H4 (cell line): ENCODE results near the gene RAB8B. TPM values are rescaled to one million over a fixed set of nuclear protein-coding genes. Genes with fewer than 3 reads are reported as not detected.

Experiments used
- DNase-seq: peaks from one replicate; pipeline ENCODE4 v3.0.0-alpha.2; 2015; ENCODE audit warnings: low spot score
- total RNA-seq: library from RNA; depleted of rRNA; stranded (reverse); fragments of >200 nt; shearing (Covaris generic); gene quantifications from 2 replicates; pipeline ENCODE4 v1.2.3, GENCODE V29; 2014; rRNA removed

RAB8B gene
- total RNA-seq, 1 experiment from 2014 or later = 21.4 TPM

DNA sequence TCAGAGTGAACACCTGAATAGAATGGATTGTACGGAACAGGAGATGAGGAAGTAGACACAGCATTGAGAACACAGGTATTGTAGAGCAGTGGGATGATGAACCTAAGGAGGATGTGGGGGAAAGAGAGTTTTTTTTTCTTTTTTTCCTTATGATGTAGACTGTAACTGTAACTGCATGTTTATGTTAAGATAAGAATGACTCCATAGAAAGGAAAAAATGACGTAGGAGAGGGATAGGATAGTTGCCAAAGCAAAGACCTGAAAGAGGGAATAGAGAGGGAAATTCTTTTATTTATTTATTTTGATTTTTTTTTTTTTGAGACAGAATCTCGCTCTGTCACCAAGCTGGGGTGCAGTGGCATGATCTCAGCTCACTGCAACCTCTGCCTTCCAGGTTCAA is 121.2 kb downstream of the RAB8B start:
- no peak for DNase-seq

DNA sequence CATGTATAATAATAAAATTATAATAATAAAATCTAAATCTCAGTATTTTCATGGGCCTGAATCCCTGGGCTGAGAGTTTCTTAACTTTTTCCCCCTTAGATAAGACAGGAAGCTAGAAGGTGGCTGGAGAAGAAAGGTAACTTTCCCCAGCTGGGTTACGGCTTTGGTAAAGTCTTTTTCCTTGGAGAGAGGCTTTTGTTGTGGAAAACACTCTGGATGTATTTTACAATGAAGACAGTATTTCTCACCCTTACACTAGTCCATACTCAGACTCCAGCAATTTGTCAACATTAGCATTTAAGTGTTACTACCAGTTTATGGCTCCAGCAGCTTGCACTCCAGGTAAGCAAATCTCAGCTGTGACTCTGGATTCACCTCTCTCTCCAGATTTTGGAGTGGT is 122.9 kb downstream of the RAB8B start:
- DNase-seq = no peak

DNA sequence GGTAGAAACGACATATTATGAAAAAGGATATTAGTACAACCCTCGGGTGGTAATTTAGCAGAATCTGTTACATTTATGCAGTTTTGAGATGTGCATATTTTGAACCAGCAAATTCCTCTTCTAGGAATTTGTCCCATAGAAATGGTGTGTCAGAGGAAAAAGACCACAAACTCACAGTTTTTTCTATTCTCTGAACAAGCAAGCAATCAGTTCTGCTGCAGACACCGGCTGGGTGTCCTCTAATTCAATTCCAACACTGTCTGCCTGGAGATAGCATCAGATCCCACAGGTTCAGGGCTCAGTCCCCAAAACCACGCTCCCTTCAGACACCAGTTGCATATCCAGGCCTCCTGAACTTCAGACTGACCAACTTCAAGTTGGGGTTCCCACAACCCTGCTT is 124.4 kb downstream of the RAB8B start:
- DNase-seq = no peak

DNA sequence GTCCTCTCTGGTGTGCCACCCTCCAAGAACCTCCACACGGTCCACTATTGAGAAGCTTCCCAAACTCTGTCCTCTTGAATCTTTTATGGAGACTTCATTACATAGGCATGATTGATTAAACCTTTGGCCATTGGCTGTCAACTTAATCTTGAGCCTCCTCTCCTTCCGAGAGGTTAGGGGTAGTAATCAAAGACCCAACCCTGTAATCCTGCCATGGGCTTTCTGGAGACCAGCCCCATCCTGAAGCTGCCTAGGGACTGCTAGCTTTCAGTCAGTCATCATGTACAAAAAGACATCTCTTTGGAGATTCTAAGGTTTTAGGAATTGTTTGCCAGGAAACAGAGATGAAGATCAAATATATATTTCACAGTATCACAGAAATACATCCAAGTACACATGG is 125.0 kb downstream of the RAB8B start:
- no peak for DNase-seq

Other genes with a start within 250 kb of the RAB8B start
- 375 and 436 TPM in 2 replicates for gene TPM1, start 146.9 kb upstream of the RAB8B start, total RNA-seq
- 25.0 and 34.3 TPM in 2 replicates for gene LACTB, start 67.7 kb upstream of the RAB8B start, total RNA-seq
- gene RPS27L, start 32.1 kb upstream of the RAB8B start, total RNA-seq = 73.3 and 148 TPM in 2 replicates
- 20.7 and 27.3 TPM in 2 replicates for gene APH1B, start 88.0 kb downstream of the RAB8B start, total RNA-seq
- gene CA12, start 192.2 kb downstream of the RAB8B start, total RNA-seq = 24.2 and 27.4 TPM in 2 replicates